HUES6 (cell line): Measurements from ENCODE around the gene SV2B.

Source experiments
- H3K27ac ChIP-seq: 2 replicates; pipeline ENCODE4 v1.7.0; 2013; ENCODE audit warnings: low read depth, mild to moderate bottlenecking, low read length, inconsistent platforms
- H3K27me3 ChIP-seq: 2 replicates; pipeline ENCODE4 v1.6.1; 2013; ENCODE audit warnings: low read length; ENCODE audit not compliant: control insufficient read depth, insufficient read depth
- H3K36me3 ChIP-seq: 2 replicates; pipeline ENCODE4 v1.6.1; 2013; ENCODE audit warnings: low read length; ENCODE audit not compliant: control insufficient read depth, insufficient read depth
- H3K4me1 ChIP-seq: 2 replicates; pipeline ENCODE4 v1.6.1; 2013; ENCODE audit warnings: low read length; ENCODE audit not compliant: control insufficient read depth, insufficient read depth
- H3K4me3 ChIP-seq: 2 replicates; pipeline ENCODE4 v1.5.1; 2013; ENCODE audit warnings: low read depth, low read length
- H3K9ac ChIP-seq: one replicate; pipeline ENCODE4 v1.6.1; 2013; ENCODE audit warnings: mild to moderate bottlenecking, low read length
- H3K9me3 ChIP-seq: 2 replicates; pipeline ENCODE4 v1.6.1; 2013; ENCODE audit warnings: low read depth, low read length; ENCODE audit not compliant: control insufficient read depth, insufficient read depth

Gene SV2B

DNA sequence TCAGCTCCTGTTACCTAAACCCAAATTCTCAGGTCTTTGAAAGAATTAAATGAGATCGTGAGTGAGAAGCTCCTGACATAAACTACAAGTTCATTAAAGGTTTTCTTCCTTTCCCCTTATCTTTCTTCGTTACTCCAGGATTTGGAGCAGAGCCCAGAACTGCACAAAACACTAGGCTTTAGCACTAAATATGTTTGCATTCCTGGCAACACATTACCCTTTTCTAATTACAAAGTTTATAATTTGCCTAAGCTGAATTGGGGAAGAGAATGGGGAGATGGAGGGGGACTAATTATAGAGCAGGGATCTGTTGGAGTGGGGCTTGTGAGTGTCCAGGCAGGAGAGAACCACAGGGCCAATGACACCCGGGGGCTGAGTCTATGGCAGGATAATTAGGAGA, 109.7 kb downstream of the SV2B start:
- Histone ChIP-seq H3K27ac (no peak overlapping the region), H3K9me3 (no peaks in the 10 kb centered on the region), H3K36me3 (no peaks in the 10 kb centered on the region), H3K9ac (no peak overlapping the region), H3K4me1 (no peaks in the 10 kb centered on the region; the same call in 1 of the 2 replicates), H3K4me3 (no peak overlapping the region), H3K27me3 (peaks cover 4% of the 10 kb centered on the region; the same call in 1 of the 2 replicates)

- H3K9me3 ChIP-seq: no peaks in the 10 kb centered on the region
These were observed 114.9 kb downstream of the SV2B start for GRCh38 chr15:91214675-91215590.

GRCh38 chr15:91216000-91216399, 115.9 kb downstream of the SV2B start:
- no peaks in the 10 kb centered on the region for H3K36me3 ChIP-seq
- H3K4me1 ChIP-seq: peaks cover 5% of the 10 kb centered on the region; the same call in 1 of the 2 replicates
- no peaks in the 10 kb centered on the region for H3K9me3 ChIP-seq
- H3K27me3 ChIP-seq: peaks cover 4% of the 10 kb centered on the region; the same call in 1 of the 2 replicates
- no peak overlapping the region for H3K4me3 ChIP-seq
- no peak overlapping the region for H3K9ac ChIP-seq
- H3K27ac ChIP-seq: no peak overlapping the region

More at GRCh38 chr15:91214675-91215590, 114.9 kb downstream of the SV2B start:
- Histone ChIP-seq H3K36me3 (no peaks in the 10 kb centered on the region), H3K27me3 (peaks cover 4% of the 10 kb centered on the region; the same call in 1 of the 2 replicates), H3K4me1 (peaks cover 5% of the 10 kb centered on the region; the same call in 1 of the 2 replicates), H3K27ac (no peak overlapping the region), H3K9ac (no peak overlapping the region), H3K4me3 (no peak overlapping the region)

GRCh38 chr15:91219206-91219605, 119.1 kb downstream of the SV2B start:
- H3K9ac ChIP-seq: no peak overlapping the region
- no peaks in the 10 kb centered on the region for H3K9me3 ChIP-seq
- H3K36me3 ChIP-seq: no peaks in the 10 kb centered on the region

GRCh38 chr15:91222052-91222451, 122.0 kb downstream of the SV2B start:
- Histone ChIP-seq H3K36me3 (no peaks in the 10 kb centered on the region), H3K4me3 (no peak overlapping the region), H3K4me1 (no peaks in the 10 kb centered on the region), H3K27me3 (peaks cover 4% of the 10 kb centered on the region), H3K27ac (no peak overlapping the region), H3K9ac (no peak overlapping the region), H3K9me3 (no peaks in the 10 kb centered on the region)

More at GRCh38 chr15:91219206-91219605, 119.1 kb downstream of the SV2B start:
- H3K27ac ChIP-seq: no peak overlapping the region
- no peak overlapping the region for H3K4me3 ChIP-seq
- H3K27me3 ChIP-seq: peaks cover 4% of the 10 kb centered on the region; the same call in 1 of the 2 replicates
- H3K4me1 ChIP-seq: peaks cover 5% of the 10 kb centered on the region; the same call in 1 of the 2 replicates

DNA sequence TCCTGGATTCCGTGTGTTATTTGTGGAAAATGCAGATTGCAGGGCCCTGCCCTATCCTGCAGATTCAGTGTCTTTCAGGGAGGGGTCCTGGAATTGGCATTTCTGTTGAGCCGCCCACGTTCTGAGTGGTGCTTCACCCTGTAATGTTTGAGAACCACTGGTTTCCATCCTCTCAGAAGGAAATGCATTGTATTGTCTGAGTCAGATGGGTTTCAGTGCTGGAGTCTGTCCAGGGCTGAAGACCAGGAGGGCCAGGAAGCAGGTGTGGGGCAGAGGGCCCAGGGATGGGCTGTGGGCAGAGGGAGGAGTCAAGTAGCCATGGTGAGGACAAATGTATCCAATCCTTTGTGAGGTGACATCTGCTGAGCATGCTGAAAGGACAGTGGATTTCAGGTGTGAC, 123.8 kb downstream of the SV2B start:
- no peaks in the 10 kb centered on the region for H3K36me3 ChIP-seq
- H3K4me1 ChIP-seq: no peaks in the 10 kb centered on the region
- no peak overlapping the region for H3K4me3 ChIP-seq

DNA sequence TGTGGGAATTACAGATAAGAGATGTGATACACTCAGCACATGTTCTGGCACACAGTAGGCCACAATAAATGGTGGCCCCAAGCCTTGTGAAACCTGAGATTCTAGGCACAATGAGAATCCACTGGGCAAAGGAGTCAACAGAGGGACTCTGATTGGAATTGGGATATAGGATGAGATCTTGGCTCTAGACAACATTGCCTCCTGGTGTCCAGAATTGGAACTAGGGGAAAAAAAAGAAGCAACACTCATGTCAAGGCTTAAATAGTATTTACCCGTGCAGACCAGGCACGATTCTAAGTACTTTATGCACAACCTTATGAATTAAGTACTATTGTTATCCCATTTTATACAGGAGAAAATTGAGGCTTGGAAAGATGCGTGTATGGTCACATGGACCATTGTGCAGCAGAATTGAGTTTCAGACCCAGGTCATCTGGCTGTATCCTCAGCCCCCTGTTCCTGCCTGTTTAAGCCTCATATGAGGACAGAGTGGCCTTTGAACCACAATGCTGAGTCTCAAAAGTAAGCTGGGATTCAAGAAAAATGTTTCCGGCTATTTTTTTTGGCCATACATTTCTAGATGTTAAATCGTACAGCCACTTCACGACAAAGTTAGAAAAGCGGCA, 124.8 kb downstream of the SV2B start:
- Histone ChIP-seq H3K9ac (no peak overlapping the region), H3K36me3 (no peaks in the 10 kb centered on the region), H3K27me3 (peaks cover 7% of the 10 kb centered on the region), H3K4me1 (no peaks in the 10 kb centered on the region), H3K9me3 (no peaks in the 10 kb centered on the region), H3K27ac (no peak overlapping the region), H3K4me3 (no peak overlapping the region)

More for the DNA sequence above, 123.8 kb downstream of the SV2B start:
- H3K27me3 ChIP-seq: peaks cover under 1% of the 10 kb centered on the region
- no peak overlapping the region for H3K9ac ChIP-seq
- no peak overlapping the region for H3K27ac ChIP-seq
- no peaks in the 10 kb centered on the region for H3K9me3 ChIP-seq

DNA sequence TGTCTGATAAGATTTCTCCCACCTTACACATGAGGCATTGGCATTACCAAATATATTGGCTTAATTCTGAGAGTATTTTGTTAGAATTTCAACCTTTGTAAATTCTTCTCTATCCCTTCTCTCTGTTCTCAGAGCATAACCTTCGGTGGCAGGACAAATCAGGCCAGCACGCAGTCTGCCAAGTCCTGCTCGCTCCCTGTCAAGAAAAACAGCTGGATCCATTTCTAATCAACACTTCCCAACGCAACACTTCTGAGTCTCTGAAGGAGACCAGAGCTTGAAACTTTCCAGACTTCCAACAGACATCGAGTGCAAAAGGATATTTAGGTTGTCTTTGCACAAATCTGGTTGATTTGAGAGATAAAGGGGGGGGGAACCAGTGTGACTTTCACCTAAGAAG, 125.7 kb downstream of the SV2B start:
- peaks cover 7% of the 10 kb centered on the region for H3K27me3 ChIP-seq
- H3K27ac ChIP-seq: no peak overlapping the region
- no peak overlapping the region for H3K9ac ChIP-seq
- H3K4me3 ChIP-seq: no peak overlapping the region
- no peaks in the 10 kb centered on the region for H3K9me3 ChIP-seq
- H3K36me3 ChIP-seq: no peaks in the 10 kb centered on the region
- no peaks in the 10 kb centered on the region for H3K4me1 ChIP-seq

DNA sequence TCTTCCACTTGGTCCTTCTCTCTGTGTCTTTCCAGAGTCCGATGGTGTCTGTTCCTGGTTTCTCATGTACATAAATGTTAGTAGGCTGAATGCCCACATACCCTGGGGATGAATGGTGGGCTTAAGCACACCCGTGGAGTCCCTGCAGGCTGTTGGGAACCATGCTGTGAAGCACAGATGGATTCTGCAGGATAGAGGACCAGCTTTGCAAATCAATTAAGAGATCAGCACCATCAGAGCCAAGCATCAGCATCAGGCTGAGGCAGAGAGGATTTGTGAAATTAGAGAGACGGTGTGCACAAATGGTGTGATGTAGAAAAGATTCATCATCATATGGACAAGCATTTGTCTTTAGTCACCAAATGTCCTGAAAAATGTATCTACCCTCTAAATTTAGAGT, 127.1 kb downstream of the SV2B start:
- Histone ChIP-seq H3K9ac (no peak overlapping the region), H3K9me3 (no peaks in the 10 kb centered on the region), H3K4me1 (no peaks in the 10 kb centered on the region), H3K27ac (no peak overlapping the region), H3K4me3 (no peak overlapping the region), H3K27me3 (peaks cover 7% of the 10 kb centered on the region), H3K36me3 (no peaks in the 10 kb centered on the region)

DNA sequence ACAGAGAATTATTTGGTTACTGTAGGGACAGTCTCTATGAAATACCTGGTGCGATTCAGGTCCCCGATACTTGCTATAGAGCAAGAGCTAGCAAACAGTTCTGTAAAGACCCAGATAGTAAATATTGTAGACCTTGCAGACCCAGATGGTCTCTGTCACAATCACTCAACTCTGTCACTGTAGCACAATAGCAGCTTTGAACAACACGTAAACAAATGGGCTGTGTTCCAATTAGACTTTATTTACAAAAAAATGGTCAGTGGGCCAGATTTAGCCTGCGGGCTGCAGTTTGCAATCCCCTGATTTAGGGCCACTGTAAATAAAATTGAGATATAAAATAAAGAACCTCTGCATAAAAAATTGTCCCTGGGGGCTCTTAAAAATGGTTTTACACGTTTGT, 127.7 kb downstream of the SV2B start:
- H3K4me1 ChIP-seq: no peaks in the 10 kb centered on the region
- H3K36me3 ChIP-seq: no peaks in the 10 kb centered on the region
- H3K27ac ChIP-seq: no peak overlapping the region
- H3K27me3 ChIP-seq: peaks cover 7% of the 10 kb centered on the region
- no peaks in the 10 kb centered on the region for H3K9me3 ChIP-seq
- no peak overlapping the region for H3K4me3 ChIP-seq
- H3K9ac ChIP-seq: no peak overlapping the region

- H3K9me3 ChIP-seq: no peaks in the 10 kb centered on the region
- H3K9ac ChIP-seq: no peak overlapping the region
- no peak overlapping the region for H3K4me3 ChIP-seq
- H3K4me1 ChIP-seq: no peaks in the 10 kb centered on the region
- peaks cover 7% of the 10 kb centered on the region for H3K27me3 ChIP-seq
- H3K36me3 ChIP-seq: no peaks in the 10 kb centered on the region
- H3K27ac ChIP-seq: no peak overlapping the region
These were observed 128.3 kb downstream of the SV2B start for GRCh38 chr15:91228383-91228782.
